ENCODE measurements around the gene RANBP10. TPM values are rescaled to one million over a fixed set of nuclear protein-coding genes. Genes with fewer than 3 reads are reported as not detected.

The RANBP10 gene
- total and polyA plus RNA-seq, 2 of the 8 experiments (the other 6 are each of a cell fraction or from before 2014, with no cell fraction given) = 14.2 to 16.8 TPM

DNA sequence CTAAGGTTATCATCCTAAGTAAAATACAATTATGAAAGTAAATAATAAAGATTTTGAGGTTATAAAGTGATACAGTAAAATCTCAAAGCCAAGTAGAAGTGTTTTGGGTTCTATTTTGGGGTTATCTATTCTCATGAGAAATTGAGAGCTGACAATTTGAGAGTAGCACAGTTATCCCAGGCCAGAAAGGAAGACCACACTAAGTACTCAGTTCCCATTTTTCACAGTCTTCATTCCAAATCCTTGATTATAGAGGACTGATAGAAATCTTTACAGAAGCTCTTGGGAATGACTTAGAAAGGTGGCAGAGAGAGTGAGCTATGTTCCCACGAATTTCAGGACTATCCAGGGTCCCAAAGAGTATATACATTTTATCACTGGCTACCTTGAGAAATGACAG, 91.8 kb downstream of the RANBP10 start (continued):
- TF ChIP-seq, protein P1, sequence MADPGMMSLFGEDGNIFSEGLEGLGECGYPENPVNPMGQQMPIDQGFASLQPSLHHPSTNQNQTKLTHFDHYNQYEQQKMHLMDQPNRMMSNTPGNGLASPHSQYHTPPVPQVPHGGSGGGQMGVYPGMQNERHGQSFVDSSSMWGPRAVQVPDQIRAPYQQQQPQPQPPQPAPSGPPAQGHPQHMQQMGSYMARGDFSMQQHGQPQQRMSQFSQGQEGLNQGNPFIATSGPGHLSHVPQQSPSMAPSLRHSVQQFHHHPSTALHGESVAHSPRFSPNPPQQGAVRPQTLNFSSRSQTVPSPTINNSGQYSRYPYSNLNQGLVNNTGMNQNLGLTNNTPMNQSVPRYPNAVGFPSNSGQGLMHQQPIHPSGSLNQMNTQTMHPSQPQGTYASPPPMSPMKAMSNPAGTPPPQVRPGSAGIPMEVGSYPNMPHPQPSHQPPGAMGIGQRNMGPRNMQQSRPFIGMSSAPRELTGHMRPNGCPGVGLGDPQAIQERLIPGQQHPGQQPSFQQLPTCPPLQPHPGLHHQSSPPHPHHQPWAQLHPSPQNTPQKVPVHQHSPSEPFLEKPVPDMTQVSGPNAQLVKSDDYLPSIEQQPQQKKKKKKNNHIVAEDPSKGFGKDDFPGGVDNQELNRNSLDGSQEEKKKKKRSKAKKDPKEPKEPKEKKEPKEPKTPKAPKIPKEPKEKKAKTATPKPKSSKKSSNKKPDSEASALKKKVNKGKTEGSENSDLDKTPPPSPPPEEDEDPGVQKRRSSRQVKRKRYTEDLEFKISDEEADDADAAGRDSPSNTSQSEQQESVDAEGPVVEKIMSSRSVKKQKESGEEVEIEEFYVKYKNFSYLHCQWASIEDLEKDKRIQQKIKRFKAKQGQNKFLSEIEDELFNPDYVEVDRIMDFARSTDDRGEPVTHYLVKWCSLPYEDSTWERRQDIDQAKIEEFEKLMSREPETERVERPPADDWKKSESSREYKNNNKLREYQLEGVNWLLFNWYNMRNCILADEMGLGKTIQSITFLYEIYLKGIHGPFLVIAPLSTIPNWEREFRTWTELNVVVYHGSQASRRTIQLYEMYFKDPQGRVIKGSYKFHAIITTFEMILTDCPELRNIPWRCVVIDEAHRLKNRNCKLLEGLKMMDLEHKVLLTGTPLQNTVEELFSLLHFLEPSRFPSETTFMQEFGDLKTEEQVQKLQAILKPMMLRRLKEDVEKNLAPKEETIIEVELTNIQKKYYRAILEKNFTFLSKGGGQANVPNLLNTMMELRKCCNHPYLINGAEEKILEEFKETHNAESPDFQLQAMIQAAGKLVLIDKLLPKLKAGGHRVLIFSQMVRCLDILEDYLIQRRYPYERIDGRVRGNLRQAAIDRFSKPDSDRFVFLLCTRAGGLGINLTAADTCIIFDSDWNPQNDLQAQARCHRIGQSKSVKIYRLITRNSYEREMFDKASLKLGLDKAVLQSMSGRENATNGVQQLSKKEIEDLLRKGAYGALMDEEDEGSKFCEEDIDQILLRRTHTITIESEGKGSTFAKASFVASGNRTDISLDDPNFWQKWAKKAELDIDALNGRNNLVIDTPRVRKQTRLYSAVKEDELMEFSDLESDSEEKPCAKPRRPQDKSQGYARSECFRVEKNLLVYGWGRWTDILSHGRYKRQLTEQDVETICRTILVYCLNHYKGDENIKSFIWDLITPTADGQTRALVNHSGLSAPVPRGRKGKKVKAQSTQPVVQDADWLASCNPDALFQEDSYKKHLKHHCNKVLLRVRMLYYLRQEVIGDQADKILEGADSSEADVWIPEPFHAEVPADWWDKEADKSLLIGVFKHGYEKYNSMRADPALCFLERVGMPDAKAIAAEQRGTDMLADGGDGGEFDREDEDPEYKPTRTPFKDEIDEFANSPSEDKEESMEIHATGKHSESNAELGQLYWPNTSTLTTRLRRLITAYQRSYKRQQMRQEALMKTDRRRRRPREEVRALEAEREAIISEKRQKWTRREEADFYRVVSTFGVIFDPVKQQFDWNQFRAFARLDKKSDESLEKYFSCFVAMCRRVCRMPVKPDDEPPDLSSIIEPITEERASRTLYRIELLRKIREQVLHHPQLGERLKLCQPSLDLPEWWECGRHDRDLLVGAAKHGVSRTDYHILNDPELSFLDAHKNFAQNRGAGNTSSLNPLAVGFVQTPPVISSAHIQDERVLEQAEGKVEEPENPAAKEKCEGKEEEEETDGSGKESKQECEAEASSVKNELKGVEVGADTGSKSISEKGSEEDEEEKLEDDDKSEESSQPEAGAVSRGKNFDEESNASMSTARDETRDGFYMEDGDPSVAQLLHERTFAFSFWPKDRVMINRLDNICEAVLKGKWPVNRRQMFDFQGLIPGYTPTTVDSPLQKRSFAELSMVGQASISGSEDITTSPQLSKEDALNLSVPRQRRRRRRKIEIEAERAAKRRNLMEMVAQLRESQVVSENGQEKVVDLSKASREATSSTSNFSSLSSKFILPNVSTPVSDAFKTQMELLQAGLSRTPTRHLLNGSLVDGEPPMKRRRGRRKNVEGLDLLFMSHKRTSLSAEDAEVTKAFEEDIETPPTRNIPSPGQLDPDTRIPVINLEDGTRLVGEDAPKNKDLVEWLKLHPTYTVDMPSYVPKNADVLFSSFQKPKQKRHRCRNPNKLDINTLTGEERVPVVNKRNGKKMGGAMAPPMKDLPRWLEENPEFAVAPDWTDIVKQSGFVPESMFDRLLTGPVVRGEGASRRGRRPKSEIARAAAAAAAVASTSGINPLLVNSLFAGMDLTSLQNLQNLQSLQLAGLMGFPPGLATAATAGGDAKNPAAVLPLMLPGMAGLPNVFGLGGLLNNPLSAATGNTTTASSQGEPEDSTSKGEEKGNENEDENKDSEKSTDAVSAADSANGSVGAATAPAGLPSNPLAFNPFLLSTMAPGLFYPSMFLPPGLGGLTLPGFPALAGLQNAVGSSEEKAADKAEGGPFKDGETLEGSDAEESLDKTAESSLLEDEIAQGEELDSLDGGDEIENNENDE (IDR thresholded peaks at IDR 0.05; ENCODE audit: insufficient replicate concordance, low read length) = no peak
- TF ChIP-seq RNF2 (IDR thresholded peaks at IDR 0.05; ENCODE audit: borderline replicate concordance, low read depth, low read length, missing control alignments, poor library complexity, severe bottlenecking) (no peak), SIX5 (IDR thresholded peaks at IDR 0.05; ENCODE audit: low read depth, low read length) (no peak), SAP30 (IDR thresholded peaks at IDR 0.05; ENCODE audit: insufficient read depth, insufficient replicate concordance, low read length) (no peak), CREB1 (IDR thresholded peaks at IDR 0.05) (no peak)
